Measurements from ENCODE around the gene CRYBG1. TPM values are rescaled to one million over a fixed set of nuclear protein-coding genes. Genes with fewer than 3 reads are reported as not detected.

CRYBG1 gene
- total RNA-seq, 1 experiment from 2014 or later, result 25.4 TPM

- DNase-seq (ENCODE audit: low read depth), result no peak
Observed at GRCh38 chr6:106422534-106422933, 62.0 kb downstream of the CRYBG1 start.

- DNase-seq (ENCODE audit: low read depth), result no peak
Observed at GRCh38 chr6:106425382-106425781, 64.9 kb downstream of the CRYBG1 start.

- no peak for DNase-seq (ENCODE audit: low read depth)
Observed at GRCh38 chr6:106426250-106426970, 65.9 kb downstream of the CRYBG1 start.

GRCh38 chr6:106430466-106430865 is 69.9 kb downstream of the CRYBG1 start:
- DNase-seq (ENCODE audit: low read depth), result no peak

GRCh38 chr6:106431405-106431804 is 70.9 kb downstream of the CRYBG1 start:
- no peak for DNase-seq (ENCODE audit: low read depth)

GRCh38 chr6:106431972-106432371 is 71.5 kb downstream of the CRYBG1 start:
- DNase-seq (ENCODE audit: low read depth), result no peak

GRCh38 chr6:106434530-106434929 is 74.0 kb downstream of the CRYBG1 start:
- no peak for DNase-seq (ENCODE audit: low read depth)

- DNase-seq (ENCODE audit: low read depth), result peak; percentile 58
Observed at GRCh38 chr6:106439459-106439858, 78.9 kb downstream of the CRYBG1 start.

GRCh38 chr6:106440546-106440945 is 80.0 kb downstream of the CRYBG1 start:
- no peak for DNase-seq (ENCODE audit: low read depth)

- no peak for DNase-seq (ENCODE audit: low read depth)
Observed at GRCh38 chr6:106442395-106442794, 81.9 kb downstream of the CRYBG1 start.

GRCh38 chr6:106444777-106445507 is 84.4 kb downstream of the CRYBG1 start:
- DNase-seq (ENCODE audit: low read depth), result peak; percentile 56

GRCh38 chr6:106445508-106445878 is 85.0 kb downstream of the CRYBG1 start:
- DNase-seq (ENCODE audit: low read depth), result no peak

- peak; percentile 13 for DNase-seq (ENCODE audit: low read depth)
Observed at GRCh38 chr6:106446287-106446885, 85.9 kb downstream of the CRYBG1 start.

- DNase-seq (ENCODE audit: low read depth), result no peak
Observed at GRCh38 chr6:106446983-106447382, 86.5 kb downstream of the CRYBG1 start.

GRCh38 chr6:106448000-106448426 is 87.5 kb downstream of the CRYBG1 start:
- no peak for DNase-seq (ENCODE audit: low read depth)

- DNase-seq (ENCODE audit: low read depth), result no peak
Observed at GRCh38 chr6:106450653-106451052, 90.1 kb downstream of the CRYBG1 start.

GRCh38 chr6:106451439-106451838 is 90.9 kb downstream of the CRYBG1 start:
- DNase-seq (ENCODE audit: low read depth), result no peak

- no peak for DNase-seq (ENCODE audit: low read depth)
Observed at GRCh38 chr6:106452628-106453027, 92.1 kb downstream of the CRYBG1 start.

GRCh38 chr6:106453756-106454367 is 93.3 kb downstream of the CRYBG1 start:
- no peak for DNase-seq (ENCODE audit: low read depth)

- no peak for DNase-seq (ENCODE audit: low read depth)
Observed at GRCh38 chr6:106456756-106457155, 96.2 kb downstream of the CRYBG1 start.

- no peak for DNase-seq (ENCODE audit: low read depth)
Observed at GRCh38 chr6:106458021-106458986, 97.8 kb downstream of the CRYBG1 start.
